Measurements from ENCODE around the gene CAMTA1.

CAMTA1 gene

GRCh38 chr1:7127322-7128075 is 342.2 kb downstream of the CAMTA1 start:
- TF ChIP-seq, protein P1, sequence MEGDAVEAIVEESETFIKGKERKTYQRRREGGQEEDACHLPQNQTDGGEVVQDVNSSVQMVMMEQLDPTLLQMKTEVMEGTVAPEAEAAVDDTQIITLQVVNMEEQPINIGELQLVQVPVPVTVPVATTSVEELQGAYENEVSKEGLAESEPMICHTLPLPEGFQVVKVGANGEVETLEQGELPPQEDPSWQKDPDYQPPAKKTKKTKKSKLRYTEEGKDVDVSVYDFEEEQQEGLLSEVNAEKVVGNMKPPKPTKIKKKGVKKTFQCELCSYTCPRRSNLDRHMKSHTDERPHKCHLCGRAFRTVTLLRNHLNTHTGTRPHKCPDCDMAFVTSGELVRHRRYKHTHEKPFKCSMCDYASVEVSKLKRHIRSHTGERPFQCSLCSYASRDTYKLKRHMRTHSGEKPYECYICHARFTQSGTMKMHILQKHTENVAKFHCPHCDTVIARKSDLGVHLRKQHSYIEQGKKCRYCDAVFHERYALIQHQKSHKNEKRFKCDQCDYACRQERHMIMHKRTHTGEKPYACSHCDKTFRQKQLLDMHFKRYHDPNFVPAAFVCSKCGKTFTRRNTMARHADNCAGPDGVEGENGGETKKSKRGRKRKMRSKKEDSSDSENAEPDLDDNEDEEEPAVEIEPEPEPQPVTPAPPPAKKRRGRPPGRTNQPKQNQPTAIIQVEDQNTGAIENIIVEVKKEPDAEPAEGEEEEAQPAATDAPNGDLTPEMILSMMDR (conservative IDR thresholded peaks at IDR 0.05; ENCODE audit: control insufficient read depth, insufficient read depth, low read depth, low read length) = no peak
- no peak for DNase-seq (ENCODE audit: low read depth)
- no peak overlapping the region for H3K4me3 ChIP-seq (ENCODE audit: control insufficient read depth, low read depth, low read length)

DNA sequence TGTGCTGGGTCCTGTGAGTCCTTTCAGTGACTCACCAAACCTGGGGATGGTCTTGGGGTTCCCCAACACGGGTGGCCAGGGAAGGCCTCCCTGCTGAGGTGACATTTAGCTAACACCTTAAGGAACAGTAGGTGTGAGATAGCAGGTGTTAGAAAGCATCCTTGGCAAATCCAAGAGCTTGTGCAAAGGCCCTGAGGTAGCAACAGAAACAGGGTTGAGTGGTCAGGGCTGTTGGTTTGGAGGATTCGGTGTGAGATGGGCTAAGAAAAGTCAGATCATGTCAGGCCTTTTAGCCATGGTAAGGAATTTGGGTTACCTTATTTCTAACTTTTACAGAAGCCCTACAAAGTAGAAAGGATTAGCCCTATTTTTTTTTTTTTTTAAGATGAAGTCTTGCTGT is 343.0 kb downstream of the CAMTA1 start:
- no peak for DNase-seq (ENCODE audit: low read depth)

GRCh38 chr1:7130127-7130526 is 344.9 kb downstream of the CAMTA1 start:
- no peak overlapping the region for H3K4me3 ChIP-seq (ENCODE audit: control insufficient read depth, low read depth, low read length)
- no peak for DNase-seq (ENCODE audit: low read depth)
- TF ChIP-seq, protein P1 (conservative IDR thresholded peaks at IDR 0.05; ENCODE audit: control insufficient read depth, insufficient read depth, low read depth, low read length) = no peak

More for the DNA sequence above, 343.0 kb downstream of the CAMTA1 start:
- TF ChIP-seq, protein P1 (conservative IDR thresholded peaks at IDR 0.05; ENCODE audit: control insufficient read depth, insufficient read depth, low read depth, low read length) = no peak
- H3K4me3 ChIP-seq (ENCODE audit: control insufficient read depth, low read depth, low read length) = no peak overlapping the region

DNA sequence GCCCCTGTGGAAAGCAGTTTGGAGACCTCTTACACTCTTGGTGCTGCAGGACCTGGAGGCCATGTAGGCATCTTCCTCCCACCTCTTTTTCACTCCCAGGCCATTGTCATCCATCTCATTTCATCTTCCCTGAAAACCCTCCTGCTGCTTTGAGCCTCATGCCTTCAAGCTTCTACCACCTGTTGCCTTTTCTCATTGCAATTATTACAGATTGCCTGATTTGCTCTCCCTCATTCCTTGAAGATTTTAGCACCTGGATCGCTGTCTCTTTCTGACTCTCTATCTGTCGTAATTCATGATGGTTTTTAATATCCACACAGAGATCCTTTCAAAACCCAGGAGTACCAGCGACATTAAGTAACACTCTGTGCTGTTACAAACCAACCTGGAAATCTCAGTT is 350.2 kb downstream of the CAMTA1 start:
- no peak for DNase-seq (ENCODE audit: low read depth)
- TF ChIP-seq, protein P1 (conservative IDR thresholded peaks at IDR 0.05; ENCODE audit: control insufficient read depth, insufficient read depth, low read depth, low read length) = no peak
- H3K4me3 ChIP-seq (ENCODE audit: control insufficient read depth, low read depth, low read length) = no peak overlapping the region

- no peak for DNase-seq (ENCODE audit: low read depth)
- TF ChIP-seq, protein P1 (conservative IDR thresholded peaks at IDR 0.05; ENCODE audit: control insufficient read depth, insufficient read depth, low read depth, low read length) = no peak
- H3K4me3 ChIP-seq (ENCODE audit: control insufficient read depth, low read depth, low read length) = no peak overlapping the region
These were observed 351.1 kb downstream of the CAMTA1 start for GRCh38 chr1:7136166-7136953.

DNA sequence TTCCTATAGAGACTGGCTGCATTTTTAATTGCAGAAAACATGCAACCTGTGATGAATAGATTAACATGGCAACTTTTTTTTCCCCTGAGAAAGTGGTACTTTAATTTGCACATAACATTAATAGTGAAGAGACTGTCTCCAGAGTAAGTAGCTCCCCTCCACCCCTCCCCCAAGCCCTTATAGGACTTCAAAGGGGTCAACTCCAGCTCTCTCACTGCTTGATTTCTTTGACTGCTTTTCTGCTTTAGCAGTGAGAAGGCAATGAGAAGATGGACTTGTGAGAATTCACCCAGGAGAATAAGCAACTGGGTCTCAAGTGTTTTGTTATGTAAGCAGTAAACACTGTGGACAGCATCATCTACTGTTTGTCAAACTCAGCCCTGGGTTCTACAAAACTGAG is 355.0 kb downstream of the CAMTA1 start:
- no peak for DNase-seq (ENCODE audit: low read depth)
- no peak overlapping the region for H3K4me3 ChIP-seq (ENCODE audit: control insufficient read depth, low read depth, low read length)
- TF ChIP-seq, protein P1 (conservative IDR thresholded peaks at IDR 0.05; ENCODE audit: control insufficient read depth, insufficient read depth, low read depth, low read length) = no peak

Data from fibroblast of mammary gland (primary cell).